HG03095 (cell line): ENCODE results near the gene ZNF76.

ENCODE experiments used
- ATAC-seq: cut with Tn5 transposase; IDR thresholded peaks from one replicate; pipeline ENCODE4 v1.9.1; 2021; ENCODE audit warnings: moderate library complexity; ENCODE audit not compliant: unreplicated experiment

ZNF76 gene

DNA sequence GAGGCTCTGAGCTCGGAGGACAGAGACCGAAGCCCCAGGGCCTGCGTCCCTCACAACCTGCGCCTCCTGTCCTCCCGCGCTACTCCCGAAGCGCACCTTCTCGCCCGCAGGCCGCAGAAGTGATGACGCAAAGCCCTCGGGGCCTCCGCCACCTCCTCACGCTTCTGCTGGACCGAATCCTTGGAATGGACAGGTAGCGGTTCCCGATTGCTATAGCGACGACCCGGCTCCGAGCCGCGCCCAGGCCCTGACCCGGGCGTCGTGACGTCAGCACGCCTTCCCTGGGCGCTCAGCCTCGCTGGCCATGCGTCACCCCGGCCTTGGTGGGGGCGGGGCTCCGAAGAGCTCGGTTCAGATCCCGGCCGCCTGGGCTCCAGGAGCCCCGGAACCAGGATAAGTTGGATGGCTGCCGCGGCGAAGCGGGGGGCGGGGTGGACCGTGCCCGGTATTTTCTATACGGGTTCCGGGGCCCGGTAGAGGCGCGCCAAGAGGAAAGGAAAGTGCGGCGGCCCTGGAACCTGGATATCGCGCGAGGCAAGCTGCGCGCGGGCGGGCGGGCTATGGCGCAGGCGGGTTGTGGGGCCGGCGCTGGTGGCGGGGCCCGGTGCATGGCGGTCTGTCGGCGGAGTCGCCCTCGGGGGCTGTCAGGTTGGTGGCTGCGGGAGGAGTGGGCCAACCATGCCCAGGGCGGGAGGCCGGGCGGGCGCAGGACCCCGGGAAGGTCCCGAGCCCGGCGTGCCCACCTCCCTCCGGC, at the start of gene ZNF76:
TSS of gene ZNF76 (plus strand) at position 542 of the 754 bp plus-strand sequence. CDS start 21,417 bp downstream, outside the sequence.
- peak; percentile 84 for ATAC-seq

- ATAC-seq, result no peak
Observed at GRCh38 chr6:35213298-35213791, 46.2 kb upstream of the ZNF76 start.

DNA sequence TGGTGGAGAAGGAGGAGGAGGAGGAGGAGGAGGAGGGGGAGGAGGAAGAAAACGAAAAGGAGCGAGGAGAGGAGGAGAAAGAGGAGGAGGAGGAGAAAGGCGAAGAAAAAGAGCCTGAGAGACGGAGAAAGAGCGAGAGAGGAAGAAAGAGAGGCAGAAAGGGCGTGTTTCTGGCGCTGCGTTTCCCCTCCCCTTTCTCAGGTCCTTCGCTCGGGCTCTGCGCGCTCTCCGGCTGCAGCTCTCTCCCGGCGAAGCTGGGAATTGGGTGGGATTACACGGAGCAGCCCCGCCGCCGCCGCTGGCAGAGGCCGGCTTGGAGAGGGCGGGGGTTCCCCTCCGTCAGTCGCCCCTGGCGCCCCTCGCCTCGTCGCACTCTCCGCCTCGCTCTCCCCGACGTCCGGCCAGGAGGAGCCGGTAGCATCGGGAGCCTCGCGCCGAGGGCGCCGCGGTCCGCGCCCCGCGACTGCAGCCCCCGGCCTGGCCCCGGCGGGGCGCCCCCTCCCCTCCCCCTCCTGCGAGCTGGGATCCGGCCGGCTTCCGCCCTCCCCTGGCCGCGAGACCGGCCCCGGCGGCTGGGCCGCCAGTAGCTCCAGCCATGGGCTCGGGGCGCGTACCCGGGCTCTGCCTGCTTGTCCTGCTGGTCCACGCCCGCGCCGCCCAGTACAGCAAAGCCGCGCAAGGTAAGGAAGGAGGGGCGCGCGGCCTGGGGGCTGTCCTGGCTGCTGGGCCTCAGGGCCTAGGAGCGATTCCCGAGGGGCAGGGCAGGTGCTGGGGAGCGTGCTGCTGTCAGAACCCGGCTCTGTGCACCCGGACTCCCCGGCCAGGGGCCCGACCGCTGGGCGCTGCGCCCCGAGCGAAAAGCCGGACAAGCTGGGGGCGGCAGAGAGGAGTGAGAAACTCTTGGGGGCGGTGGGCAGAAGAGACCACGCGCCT, 45.4 kb upstream of the ZNF76 start, which contains the start of gene SCUBE3:
TSS of gene SCUBE3 (plus strand) at position 133 of the 933 bp plus-strand sequence. CDS start at position 596, 463 bp downstream.
- no peak for ATAC-seq

GRCh38 chr6:35214869-35215664, 44.5 kb upstream of the ZNF76 start:
- no peak for ATAC-seq

GRCh38 chr6:35215665-35216411, 43.7 kb upstream of the ZNF76 start:
- no peak for ATAC-seq

- no peak for ATAC-seq
Observed at GRCh38 chr6:35216412-35216732, 43.2 kb upstream of the ZNF76 start.

- ATAC-seq, result no peak
Observed at GRCh38 chr6:35216851-35217811, 42.4 kb upstream of the ZNF76 start.

DNA sequence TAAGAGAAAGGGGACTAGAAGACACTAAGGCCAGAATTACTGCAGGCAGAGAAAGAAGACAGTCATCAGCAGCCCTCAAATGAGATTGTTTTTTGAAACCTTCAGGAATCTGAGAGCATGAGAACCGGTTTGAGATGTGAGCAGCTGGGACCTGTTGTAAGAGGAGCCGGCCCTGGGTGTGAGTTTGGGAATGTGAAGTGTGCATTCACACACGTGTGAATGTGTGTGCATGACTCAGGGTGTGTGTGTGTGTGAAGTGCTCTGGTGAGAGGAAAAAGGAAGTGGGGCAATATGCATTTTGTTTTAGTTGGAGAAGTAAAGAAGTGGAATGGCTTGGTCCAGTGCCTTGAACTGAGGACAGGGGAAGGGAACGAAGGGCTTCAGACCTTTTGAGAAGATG, 41.5 kb upstream of the ZNF76 start:
- ATAC-seq, result no peak

- no peak for ATAC-seq
Observed at GRCh38 chr6:35218456-35218855, 41.1 kb upstream of the ZNF76 start.

GRCh38 chr6:35219683-35220326, 39.7 kb upstream of the ZNF76 start:
- ATAC-seq, result no peak

DNA sequence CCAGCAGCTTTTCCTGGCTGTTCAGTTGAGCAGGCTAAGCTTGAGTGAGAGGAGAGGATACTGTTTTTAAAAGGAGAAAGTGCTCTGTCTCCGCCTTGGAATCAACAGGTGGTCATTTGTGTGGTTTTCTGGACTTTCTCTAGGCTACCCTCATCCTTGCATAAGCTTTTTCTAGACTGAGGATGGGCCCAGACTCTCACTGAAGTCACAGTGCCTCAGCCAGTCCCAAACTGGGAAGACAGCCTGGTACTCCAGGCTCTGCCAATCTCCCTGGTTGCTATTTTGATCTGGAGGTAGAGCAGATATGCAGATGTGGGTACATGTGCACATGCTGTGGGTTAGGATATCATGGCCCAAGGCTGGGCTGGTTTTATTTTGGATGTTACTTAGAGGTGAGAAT, 38.8 kb upstream of the ZNF76 start:
- ATAC-seq, result no peak

DNA sequence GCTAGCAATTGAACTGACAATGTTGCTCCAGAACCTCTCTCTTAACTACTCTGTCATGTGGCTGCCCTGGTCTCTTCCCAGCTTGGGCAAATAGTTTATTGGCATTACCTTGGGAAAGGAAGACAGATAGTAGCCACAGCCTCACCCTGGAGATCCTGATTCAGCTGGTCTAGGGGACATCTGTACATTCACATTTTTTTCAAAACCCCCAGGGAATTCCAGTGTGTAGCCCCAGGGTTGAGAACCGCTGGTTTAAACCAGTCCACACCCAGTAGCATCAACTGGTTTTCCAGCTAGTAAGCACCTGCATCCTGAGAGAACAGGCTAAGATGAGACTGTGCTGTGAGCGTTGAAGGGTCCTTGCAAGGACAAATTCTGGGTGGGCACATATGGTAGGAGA, 36.1 kb upstream of the ZNF76 start:
- no peak for ATAC-seq

GRCh38 chr6:35224720-35225119, 34.8 kb upstream of the ZNF76 start:
- no peak for ATAC-seq

DNA sequence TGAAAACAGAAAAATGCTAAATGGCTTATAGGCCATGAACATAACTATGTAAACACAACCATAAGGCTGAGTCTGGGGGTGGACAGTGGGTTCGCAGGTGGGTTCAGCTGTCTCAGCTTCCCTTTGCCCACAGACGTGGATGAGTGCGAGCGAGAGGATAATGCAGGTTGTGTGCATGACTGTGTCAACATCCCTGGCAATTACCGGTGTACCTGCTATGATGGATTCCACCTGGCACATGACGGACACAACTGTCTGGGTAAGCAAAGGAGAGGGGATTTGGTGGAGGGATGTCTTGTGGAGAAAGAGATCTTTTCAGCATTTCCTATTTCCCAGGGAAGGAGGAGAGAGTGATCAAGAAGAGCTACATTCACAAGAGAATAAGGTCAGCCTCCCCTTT, 31.1 kb upstream of the ZNF76 start:
- ATAC-seq, result no peak

DNA sequence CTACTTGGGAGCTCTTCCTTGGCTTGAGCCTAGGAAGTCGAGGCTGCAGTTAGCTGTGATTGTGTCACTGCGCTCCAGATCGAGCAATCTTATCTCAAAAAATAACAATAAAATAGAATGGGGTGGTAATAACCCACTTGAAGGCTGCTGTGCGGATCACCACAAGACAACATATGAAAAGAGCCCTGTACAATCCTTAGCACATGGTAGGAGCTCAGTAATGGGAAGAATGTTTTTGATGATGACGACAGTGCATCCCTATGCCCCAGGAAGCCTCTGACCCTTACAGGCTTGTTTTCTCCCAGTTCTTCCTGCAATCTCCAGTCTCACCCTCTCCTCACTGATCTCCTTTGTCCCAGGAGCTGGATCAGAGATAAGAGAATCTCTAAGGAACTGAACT, 30.2 kb upstream of the ZNF76 start:
- no peak for ATAC-seq

DNA sequence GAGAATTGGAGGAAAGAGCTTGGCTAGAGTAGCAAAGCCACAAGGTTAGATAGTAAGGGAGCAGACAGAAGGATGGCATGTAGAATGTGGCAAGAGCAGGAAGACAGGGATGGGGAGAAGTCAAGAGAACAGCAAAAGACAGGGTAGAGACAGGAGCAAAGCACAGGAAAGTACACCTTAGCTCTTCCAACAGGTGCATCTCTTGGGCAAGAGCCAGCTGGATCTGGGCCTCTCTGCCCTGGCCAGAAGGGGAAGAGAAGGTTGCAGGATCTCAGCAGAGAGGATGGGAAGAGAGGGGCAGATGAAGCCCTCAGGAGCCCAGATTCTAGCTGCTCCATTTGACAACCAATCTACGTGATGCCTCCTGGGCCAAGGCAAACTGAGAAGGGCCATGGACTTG, 29.0 kb upstream of the ZNF76 start:
- no peak for ATAC-seq

DNA sequence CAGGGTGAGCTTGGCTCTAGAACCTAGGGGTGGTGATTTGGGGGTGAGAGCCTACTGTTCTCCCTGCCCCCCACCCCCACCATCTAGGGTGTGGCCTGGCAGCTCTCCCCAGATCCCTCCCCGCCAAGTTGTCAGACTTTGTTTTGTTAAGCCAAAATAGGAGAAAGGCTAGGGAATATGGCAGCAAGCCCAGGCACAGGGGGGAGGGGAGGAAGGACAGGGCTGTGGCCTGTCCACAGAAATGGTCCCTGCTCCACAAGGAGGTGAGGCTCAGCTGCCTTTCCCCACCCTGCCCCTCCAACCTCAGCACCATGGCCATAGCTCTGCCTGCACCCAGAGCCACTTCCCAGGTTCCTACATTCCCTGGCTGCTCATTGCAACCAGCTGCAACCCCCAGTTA, 28.6 kb upstream of the ZNF76 start:
- no peak for ATAC-seq

DNA sequence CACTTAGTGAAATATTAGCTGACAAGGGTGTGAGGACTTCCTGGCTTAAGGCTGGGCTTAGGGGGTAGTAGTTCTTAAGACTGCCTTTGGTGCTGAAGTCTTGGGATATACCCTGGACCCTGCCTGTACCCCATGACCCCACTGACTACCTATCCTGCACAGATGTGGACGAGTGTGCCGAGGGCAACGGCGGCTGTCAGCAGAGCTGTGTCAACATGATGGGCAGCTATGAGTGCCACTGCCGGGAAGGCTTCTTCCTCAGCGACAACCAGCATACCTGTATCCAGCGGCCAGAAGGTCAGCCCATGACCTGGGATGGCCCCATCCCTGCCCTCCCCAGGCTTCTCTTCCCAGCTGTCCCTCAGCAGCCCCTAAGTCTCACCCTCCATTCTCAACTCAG, 28.0 kb upstream of the ZNF76 start:
- no peak for ATAC-seq

GRCh38 chr6:35234901-35235300, 24.6 kb upstream of the ZNF76 start:
- ATAC-seq, result no peak
